AG04450 (cell line): ENCODE results near the gene LRRC43. TPM values are rescaled to one million over a fixed set of nuclear protein-coding genes. Genes with fewer than 3 reads are reported as not detected.

Experiments used
- CTCF ChIA-PET: fragments of 300-600, 350-600 bp; formaldehyde crosslinking; extraction: SDS; loops from one replicate; lab custom pipeline; 2022; ENCODE audit warnings: antibody characterized with exemption, inconsistent platforms; lab: Charles Lee
- POLR2A ChIA-PET: fragments of 350-600 bp; formaldehyde crosslinking; extraction: SDS; loops from one replicate; lab custom pipeline; 2021; ENCODE audit warnings: antibody characterized with exemption, inconsistent platforms; lab: Yijun Ruan, JAX
- DNase-seq: peaks from one replicate; pipeline ENCODE4 v3.0.0-alpha.2; 2011; ENCODE audit warnings: low read depth, low spot score
- H3K27ac ChIP-seq: one replicate; pipeline ENCODE4 v1.5.1; 2012; ENCODE audit warnings: low read depth, low read length, control low read depth
- H3K27me3 ChIP-seq: one replicate; pipeline ENCODE4 v1.6.0; 2012; ENCODE audit warnings: low read length; ENCODE audit not compliant: control insufficient read depth, insufficient read depth
- H3K4me3 ChIP-seq: 2 replicates; pipeline ENCODE4 v1.5.1; 2011; ENCODE audit warnings: mild to moderate bottlenecking, low read depth, low read length, control low read depth
- H3K9me3 ChIP-seq: 2 replicates; pipeline ENCODE4 v1.5.1; 2012; ENCODE audit warnings: low read length; ENCODE audit not compliant: control insufficient read depth, insufficient read depth
- CTCF ChIP-seq: IDR thresholded peaks from 2 replicates; pipeline ENCODE4 v1.5.1; 2011; ENCODE audit warnings: low read depth, low read length, control low read depth, inconsistent platforms
- polyA minus RNA-seq: library from RNA; depleted of rRNA, polyadenylated mRNA; stranded (reverse); fragments of >200 nt; gene quantifications from 2 replicates; pipeline ENCODE4 v1.2.3, GENCODE V29; 2011; rRNA and poly(A)+ RNA removed
- polyA plus RNA-seq: library from polyadenylated mRNA; depleted of rRNA; stranded (reverse); fragments of >200 nt; gene quantifications from 2 replicates; pipeline ENCODE4 v1.2.3, GENCODE V29; 2011; rRNA removed

LRRC43 gene
- polyA plus RNA-seq = 0.27 and 0.48 TPM in 2 replicates
- polyA minus RNA-seq = 0.35 and 0.46 TPM in 2 replicates

DNA sequence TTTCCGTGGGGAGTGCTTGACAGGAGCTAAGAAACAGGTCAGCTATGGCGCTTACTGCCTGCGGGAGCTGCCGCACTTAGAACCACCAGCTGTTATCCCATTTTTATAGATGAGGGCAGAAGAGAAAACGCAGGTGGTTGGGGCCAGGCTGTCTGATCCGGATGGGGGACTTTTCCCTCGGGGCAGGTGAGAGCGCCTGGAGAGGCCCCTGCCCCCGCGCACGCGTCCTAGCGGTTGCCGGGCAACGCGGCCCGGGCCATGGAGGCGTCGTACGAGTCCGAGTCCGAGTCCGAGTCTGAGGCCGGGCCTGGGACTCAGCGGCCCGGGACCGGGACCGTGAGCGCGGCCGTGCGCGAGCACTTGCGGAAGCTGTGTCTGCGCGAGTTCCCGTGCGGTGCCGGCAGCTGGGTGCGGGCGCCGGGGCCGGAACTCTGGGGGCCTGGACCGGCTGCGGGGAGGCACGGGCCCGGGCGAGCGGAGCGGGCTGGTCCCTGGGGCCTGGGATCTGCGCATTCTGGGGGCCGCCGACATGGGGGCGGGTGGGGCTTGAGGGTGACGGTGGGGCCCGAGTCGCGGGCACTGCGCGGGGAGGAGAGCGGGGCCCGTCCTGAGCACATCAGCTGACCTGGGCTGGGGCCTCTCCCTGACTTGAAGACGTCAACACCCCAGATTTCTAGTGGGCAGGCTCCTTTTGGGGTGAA is at the start of gene LRRC43:
Gene LRRC43 (plus strand): TSS at position 237 of the 701 bp plus-strand sequence. CDS start 22 bp downstream, at position 259.
- Histone ChIP-seq H3K27ac (no peak within 1 kb of the TSS), H3K4me3 (peak within 1 kb of the TSS; percentile 43), H3K9me3 (peaks cover 4% of the 10 kb centered on the region), H3K27me3 (no peaks in the 10 kb centered on the region)
- ChIA-PET CTCF (interaction anchor here (0.9 to 1.4 kb wide), 2 partner anchors 11 to 40 kb away, joined by 3 to 4 read pairs; no protein-coding TSS in a partner anchor), POLR2A (interaction anchor here (0.6 kb wide), 1 partner anchor 19 kb away, joined by 3 read pairs; no protein-coding TSS in a partner anchor)
- TF ChIP-seq CTCF = no peak
- no peak for DNase-seq

DNA sequence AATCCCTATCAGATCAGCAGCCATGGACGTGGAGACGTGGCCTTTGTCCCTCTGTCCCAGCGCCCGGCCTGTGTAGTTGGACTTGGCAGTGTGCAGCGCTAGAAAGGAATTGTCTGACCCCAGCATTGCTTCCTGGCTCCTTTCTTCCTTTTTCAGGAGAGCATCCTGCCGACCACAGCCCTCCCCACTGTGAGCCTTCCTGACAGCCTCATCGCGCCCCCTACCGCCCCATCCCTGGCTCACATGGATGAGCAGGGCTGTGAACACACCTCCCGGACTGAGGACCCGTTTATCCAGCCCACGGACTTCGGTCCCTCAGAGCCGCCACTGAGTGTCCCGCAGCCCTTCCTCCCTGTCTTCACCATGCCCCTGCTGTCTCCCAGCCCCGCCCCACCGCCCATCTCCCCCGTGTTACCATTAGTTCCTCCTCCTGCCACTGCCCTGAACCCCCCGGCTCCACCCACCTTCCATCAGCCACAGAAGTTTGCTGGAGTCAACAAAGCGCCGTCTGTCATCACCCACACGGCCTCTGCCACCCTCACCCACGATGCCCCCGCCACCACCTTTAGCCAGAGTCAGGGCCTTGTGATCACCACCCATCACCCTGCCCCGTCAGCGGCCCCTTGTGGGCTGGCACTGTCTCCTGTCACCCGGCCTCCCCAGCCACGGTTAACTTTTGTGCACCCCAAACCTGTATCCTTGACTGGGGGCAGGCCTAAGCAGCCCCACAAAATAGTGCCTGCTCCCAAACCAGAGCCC is 49.6 kb upstream of the LRRC43 start:
- Histone ChIP-seq H3K9me3 (no peaks in the 10 kb centered on the region; the same call in 1 of the 2 replicates), H3K4me3 (no peak overlapping the region), H3K27ac (no peak overlapping the region), H3K27me3 (no peaks in the 10 kb centered on the region)
- TF ChIP-seq CTCF = no peak
- ChIA-PET CTCF (interaction anchor here (1.9 to 3.2 kb wide), 2 partner anchors 10 to 58 kb away, joined by 19 to 32 read pairs; no protein-coding TSS in a partner anchor), POLR2A (no interaction called here)
- no peak for DNase-seq

GRCh38 chr12:122135437-122136031 is 47.4 kb upstream of the LRRC43 start:
- H3K9me3 ChIP-seq = no peaks in the 10 kb centered on the region
- DNase-seq = no peak
- H3K27ac ChIP-seq = no peak overlapping the region
- no peak for TF ChIP-seq CTCF
- no peak overlapping the region for H3K4me3 ChIP-seq
- POLR2A ChIA-PET = no interaction called here
- CTCF ChIA-PET = no interaction called here
- no peaks in the 10 kb centered on the region for H3K27me3 ChIP-seq

GRCh38 chr12:122137229-122137628 is 45.7 kb upstream of the LRRC43 start:
- TF ChIP-seq CTCF = peak; percentile 27; the same call in 1 of the 2 replicates
- ChIA-PET CTCF (no interaction called here), POLR2A (no interaction called here)
- H3K4me3 ChIP-seq = no peak overlapping the region
- H3K27ac ChIP-seq = no peak overlapping the region
- no peaks in the 10 kb centered on the region for H3K27me3 ChIP-seq
- DNase-seq = no peak
- no peaks in the 10 kb centered on the region; the same call in 1 of the 2 replicates for H3K9me3 ChIP-seq
